ENCODE results near the gene KCNA3. TPM values are rescaled to one million over a fixed set of nuclear protein-coding genes. Genes with fewer than 3 reads are reported as not detected.

KCNA3 gene
- total and polyA plus RNA-seq, 9 donors, result 0.21 to 2.1 (median 1.1) TPM

DNA sequence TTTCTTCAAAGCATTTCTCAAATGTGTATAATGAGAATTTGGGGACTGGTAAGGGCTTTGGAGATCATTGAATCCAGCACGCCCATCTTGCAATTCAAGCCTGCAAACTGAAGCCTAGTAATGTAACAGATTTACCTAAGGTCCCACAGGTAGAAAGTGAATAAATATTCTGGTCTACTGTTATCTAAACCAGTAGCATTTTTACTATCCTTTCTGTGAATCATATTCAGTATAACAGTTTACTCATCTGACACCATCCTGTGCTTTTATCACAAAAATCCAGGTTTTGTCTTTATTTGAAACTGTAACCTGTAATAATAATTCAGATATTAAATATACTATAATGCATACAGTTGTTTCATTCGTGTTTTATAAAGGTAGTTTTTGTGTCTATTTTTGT is 17.4 kb downstream of the KCNA3 start:
- H3K36me3 ChIP-seq, result no peaks in the 10 kb centered on the region
- no peaks in the 10 kb centered on the region for H3K27me3 ChIP-seq
- H3K9me3 ChIP-seq, result no peaks in the 10 kb centered on the region
- H3K4me1 ChIP-seq (ENCODE audit: insufficient read depth), result no peaks in the 10 kb centered on the region
- intact Hi-C loops (cut with DNase I), result no loop called here
- no peak overlapping the region for H3K4me3 ChIP-seq
- DNase-seq, result no peak
- H3K27ac ChIP-seq, result no peak overlapping the region
- TF ChIP-seq, protein P1, sequence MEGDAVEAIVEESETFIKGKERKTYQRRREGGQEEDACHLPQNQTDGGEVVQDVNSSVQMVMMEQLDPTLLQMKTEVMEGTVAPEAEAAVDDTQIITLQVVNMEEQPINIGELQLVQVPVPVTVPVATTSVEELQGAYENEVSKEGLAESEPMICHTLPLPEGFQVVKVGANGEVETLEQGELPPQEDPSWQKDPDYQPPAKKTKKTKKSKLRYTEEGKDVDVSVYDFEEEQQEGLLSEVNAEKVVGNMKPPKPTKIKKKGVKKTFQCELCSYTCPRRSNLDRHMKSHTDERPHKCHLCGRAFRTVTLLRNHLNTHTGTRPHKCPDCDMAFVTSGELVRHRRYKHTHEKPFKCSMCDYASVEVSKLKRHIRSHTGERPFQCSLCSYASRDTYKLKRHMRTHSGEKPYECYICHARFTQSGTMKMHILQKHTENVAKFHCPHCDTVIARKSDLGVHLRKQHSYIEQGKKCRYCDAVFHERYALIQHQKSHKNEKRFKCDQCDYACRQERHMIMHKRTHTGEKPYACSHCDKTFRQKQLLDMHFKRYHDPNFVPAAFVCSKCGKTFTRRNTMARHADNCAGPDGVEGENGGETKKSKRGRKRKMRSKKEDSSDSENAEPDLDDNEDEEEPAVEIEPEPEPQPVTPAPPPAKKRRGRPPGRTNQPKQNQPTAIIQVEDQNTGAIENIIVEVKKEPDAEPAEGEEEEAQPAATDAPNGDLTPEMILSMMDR (IDR thresholded peaks at IDR 0.05), result no peak
- TF ChIP-seq EP300 (IDR thresholded peaks at IDR 0.05) (no peak), POLR2A (IDR thresholded peaks at IDR 0.05) (no peak)
- 77 to 85% (median 84%) methylated on average over 2 of the region's 2 CpGs for WGBS, 3 donors

GRCh38 chr1:110650609-110651008 is 24.1 kb downstream of the KCNA3 start:
- intact Hi-C loops (cut with DNase I), result no loop called here
- H3K9me3 ChIP-seq, result no peaks in the 10 kb centered on the region
- no peaks in the 10 kb centered on the region for H3K36me3 ChIP-seq
- no peak for TF ChIP-seq EP300 (IDR thresholded peaks at IDR 0.05)
- no peak for TF ChIP-seq POLR2A (IDR thresholded peaks at IDR 0.05)
- TF ChIP-seq, protein P1 (IDR thresholded peaks at IDR 0.05), result no peak
- no peak for DNase-seq
- H3K4me3 ChIP-seq, result no peak overlapping the region
- no peaks in the 10 kb centered on the region for H3K27me3 ChIP-seq
- peaks cover 5% of the 10 kb centered on the region for H3K4me1 ChIP-seq (ENCODE audit: insufficient read depth)
- H3K27ac ChIP-seq, result no peak overlapping the region
- WGBS, 3 donors, result 63 to 76% (median 66%) methylated on average over 2 of the region's 2 CpGs

GRCh38 chr1:110648417-110648816 is 26.3 kb downstream of the KCNA3 start:
- H3K4me1 ChIP-seq (ENCODE audit: insufficient read depth), result peaks cover 5% of the 10 kb centered on the region
- no peak overlapping the region for H3K27ac ChIP-seq
- no peaks in the 10 kb centered on the region for H3K36me3 ChIP-seq
- TF ChIP-seq, protein P1 (IDR thresholded peaks at IDR 0.05), result no peak
- no peak for TF ChIP-seq POLR2A (IDR thresholded peaks at IDR 0.05)
- no peak for TF ChIP-seq EP300 (IDR thresholded peaks at IDR 0.05)
- no peaks in the 10 kb centered on the region for H3K27me3 ChIP-seq
- intact Hi-C loops (cut with DNase I), result no loop called here
- WGBS, 3 donors, result 45 to 50% (median 45%) methylated on average over 2 of the region's 2 CpGs
- no peak for DNase-seq
- no peak overlapping the region for H3K4me3 ChIP-seq
- H3K9me3 ChIP-seq, result no peaks in the 10 kb centered on the region

- no peaks in the 10 kb centered on the region for H3K27me3 ChIP-seq
- no peak overlapping the region for H3K4me3 ChIP-seq
- DNase-seq, result no peak
- H3K27ac ChIP-seq, result no peak overlapping the region
- WGBS, 3 donors, result 4 to 10% (median 5%) methylated on average over 5 of the region's 5 CpGs
- TF ChIP-seq POLR2A (IDR thresholded peaks at IDR 0.05), result no peak
- intact Hi-C loops (cut with DNase I), result no loop called here
- no peaks in the 10 kb centered on the region for H3K36me3 ChIP-seq
- H3K9me3 ChIP-seq, result no peaks in the 10 kb centered on the region
- H3K4me1 ChIP-seq (ENCODE audit: insufficient read depth), result peaks cover 5% of the 10 kb centered on the region
Measured at GRCh38 chr1:110647254-110647891, 27.4 kb downstream of the KCNA3 start.
